ENCODE results near the gene RPS19BP1.

Gene RPS19BP1, protein sequence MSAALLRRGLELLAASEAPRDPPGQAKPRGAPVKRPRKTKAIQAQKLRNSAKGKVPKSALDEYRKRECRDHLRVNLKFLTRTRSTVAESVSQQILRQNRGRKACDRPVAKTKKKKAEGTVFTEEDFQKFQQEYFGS

GRCh38 chr22:39532215-39533073 lies at the start of gene RPS19BP1:
Gene RPS19BP1 (minus strand): TSS chr22:39532748. CDS start chr22:39532738, 10 bp downstream.
- peak; percentile 100 for DNase-seq

- DNase-seq: no peak
These were observed 48.8 kb upstream of the RPS19BP1 start for GRCh38 chr22:39581303-39581702.

DNA sequence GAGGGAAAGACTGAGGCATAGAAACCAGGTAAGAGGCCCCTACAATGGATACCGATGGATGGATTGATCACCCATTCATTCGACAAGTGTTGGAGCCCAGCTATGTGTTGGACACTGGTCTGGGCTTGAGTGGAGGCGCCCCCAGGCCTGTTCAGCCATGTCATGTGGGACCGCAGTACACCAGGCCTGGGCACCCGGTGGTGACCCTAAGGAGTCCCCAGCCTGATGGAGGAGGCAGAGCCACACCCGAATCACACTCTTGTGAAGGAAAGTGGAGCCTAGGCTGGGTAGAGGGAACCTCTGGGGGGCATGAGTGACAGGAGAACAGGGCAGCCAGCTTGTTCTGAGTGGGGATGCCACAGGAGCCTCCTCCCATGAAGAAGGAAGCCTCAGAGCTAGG lies 48.2 kb upstream of the RPS19BP1 start:
- DNase-seq: no peak

GRCh38 chr22:39580006-39580441 lies 47.5 kb upstream of the RPS19BP1 start:
- no peak for DNase-seq

DNA sequence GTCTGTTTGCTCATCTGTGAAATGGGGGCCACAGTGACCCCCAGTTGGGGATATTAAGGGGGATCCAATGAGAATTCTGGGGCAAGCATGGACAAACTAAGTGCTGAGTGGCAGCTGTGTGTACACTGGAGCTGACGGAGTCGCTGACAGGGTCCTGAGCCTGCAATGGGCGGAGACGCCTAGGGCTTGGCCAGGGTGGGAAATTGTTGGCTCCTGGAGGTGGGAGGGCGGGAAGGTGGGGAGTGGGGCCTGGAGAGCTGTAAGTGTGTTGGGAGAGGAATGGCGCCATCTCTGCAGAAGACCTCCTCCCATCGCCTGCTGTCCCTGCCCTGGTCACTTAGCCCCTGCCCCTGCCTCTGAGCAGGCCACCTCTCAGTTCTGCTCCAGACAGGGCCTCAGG lies 45.4 kb upstream of the RPS19BP1 start:
- DNase-seq: no peak

DNA sequence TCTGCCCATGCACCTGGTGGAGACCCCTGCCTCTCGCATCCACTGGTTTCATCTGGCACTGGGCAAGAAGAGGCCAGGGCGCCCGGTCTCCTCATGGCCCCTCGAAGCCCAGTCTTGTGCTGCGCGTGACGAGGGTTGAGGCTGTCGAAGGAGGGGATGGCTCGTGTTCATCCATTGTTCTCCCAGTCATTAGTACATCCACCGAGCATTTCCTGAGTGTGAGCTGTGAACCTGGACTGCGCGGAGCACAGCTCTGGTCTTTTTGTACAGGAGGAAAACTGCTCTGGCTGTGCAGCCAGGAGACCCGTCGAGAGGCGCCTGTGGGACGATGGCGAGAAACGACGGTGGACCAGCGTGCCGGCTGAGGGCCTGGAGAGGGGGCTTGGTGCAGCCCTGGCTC lies 44.8 kb upstream of the RPS19BP1 start:
- DNase-seq: no peak

DNA sequence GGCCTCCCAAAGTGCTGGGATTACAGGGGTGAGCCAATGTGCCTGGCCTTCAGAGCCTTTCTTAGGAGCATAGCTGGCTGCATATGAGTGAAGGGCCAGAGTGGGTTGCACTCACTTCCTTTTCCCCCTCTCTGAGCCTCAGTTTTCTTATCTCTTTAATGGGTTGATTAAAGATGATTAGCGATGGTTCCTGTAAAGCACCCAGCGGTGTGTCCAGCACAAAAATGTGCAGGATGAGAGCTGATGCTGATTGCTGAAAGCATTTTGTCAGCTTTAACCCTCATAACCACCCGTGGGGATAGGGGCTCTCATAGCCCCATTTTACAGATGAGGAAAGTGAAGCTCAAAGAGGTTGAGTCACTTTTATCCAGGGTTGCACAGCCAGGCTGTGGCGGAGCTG lies 43.5 kb upstream of the RPS19BP1 start:
- no peak for DNase-seq

DNA sequence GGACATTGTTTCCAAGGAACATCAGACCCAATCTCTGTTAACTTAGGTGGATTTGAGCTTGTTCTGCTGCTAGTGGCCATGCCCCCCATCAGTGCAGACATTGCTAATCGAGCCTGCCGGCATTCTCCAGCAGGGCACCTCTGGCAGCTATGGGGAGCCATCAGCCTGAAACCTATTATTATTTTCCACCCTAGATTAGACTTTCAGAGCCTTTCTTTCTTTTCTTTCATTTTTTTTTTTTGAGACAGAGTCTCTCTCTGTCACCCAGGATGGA lies 42.9 kb upstream of the RPS19BP1 start:
- no peak for DNase-seq

GRCh38 chr22:39574779-39575551 lies 42.4 kb upstream of the RPS19BP1 start:
- DNase-seq: no peak

DNA sequence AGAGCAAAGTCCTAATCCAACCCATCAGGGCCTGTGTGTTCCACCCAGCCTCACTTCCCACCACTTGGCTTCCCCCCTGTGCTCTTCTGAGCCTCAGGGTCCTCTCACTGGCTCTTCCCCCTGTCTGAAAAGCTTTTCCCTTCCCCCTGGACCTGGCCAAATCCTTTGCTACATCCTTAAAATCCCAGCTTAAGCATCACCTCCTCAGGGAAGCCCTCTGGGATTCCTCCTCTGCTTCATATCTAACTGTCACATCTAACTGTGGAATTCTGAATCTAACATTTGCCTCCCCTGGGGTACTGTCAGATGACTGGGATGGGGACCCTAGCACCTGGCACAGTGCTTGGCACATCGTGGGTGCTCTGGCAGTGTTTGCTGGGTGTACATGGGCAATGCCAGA lies 39.0 kb upstream of the RPS19BP1 start:
- DNase-seq: no peak

- DNase-seq: no peak
These were observed 38.1 kb upstream of the RPS19BP1 start, which contains the start of gene CACNA1I for GRCh38 chr22:39570665-39571064. Gene CACNA1I (plus strand): TSS chr22:39570753. CDS start chr22:39570753, 0 bp downstream.

GRCh38 chr22:39570226-39570625 lies 37.7 kb upstream of the RPS19BP1 start:
- no peak for DNase-seq

- no peak for DNase-seq
These were observed 36.5 kb upstream of the RPS19BP1 start for GRCh38 chr22:39569066-39569465.

- no peak for DNase-seq
These were observed 35.9 kb upstream of the RPS19BP1 start for GRCh38 chr22:39568278-39568981.

DNA sequence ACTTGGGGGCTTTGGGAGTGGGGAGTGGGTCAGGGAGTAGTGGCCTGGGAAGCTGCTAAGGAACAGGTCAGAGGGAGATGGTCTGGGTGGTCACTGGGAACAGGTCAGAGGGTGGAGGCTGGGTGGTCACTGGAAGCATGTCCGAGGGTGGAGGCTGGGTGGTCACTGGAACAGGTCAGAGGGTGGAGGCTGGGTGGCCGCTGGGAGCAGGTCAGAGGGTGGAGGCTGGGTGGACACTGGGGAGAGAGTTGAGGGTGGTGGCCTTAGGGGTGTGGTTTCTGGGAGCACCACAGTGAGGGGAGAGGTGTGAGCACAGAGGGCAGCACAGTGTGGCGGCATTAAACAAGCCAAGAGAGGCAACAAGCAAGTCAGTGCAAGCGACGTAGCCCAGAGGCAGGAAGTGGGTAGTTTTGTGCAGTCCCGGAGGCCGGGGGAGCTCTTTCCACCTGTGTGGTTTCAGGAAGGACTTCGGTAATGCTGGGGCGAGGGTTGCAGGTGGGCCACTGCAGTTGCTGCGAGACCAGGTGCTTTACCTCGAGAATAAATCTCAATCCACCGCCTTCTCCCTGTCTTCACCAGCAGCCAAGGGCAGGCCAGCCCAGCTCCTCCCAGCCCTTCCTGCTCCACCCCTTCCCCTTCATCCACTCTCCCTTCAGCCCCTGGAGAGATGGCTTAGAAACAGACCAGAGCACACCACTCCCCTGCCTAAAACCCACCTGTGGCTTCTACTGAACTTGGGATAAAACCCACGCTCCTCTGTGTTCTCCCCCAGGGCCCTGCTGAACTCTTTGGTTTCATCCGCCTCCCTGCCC lies 34.8 kb upstream of the RPS19BP1 start:
- no peak for DNase-seq

DNA sequence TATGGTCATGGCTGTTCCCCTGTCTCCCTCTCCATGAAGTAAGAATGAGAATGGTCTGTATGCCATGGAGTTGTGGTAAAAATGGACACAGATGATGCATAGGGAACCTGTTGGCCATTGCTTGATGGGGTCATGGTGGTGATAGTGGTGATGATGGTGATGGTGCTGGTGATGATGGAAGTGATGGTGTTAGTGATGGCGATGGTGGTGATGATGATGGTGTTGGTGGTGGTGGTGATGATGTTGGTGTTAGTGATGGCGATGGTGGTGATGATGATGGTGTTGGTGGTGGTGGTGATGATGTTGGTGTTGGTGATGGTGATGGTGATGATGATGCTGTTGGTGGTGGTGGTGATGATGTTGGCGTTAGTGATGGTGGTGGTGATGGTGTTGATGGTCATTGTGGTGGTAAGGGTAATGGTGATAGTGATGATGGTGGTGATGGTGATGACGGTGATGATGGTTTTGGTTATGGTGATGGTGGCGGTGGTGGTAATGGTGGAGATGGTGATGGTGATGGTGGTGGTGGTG lies 32.9 kb upstream of the RPS19BP1 start:
- DNase-seq: no peak

- DNase-seq: no peak
These were observed 31.3 kb upstream of the RPS19BP1 start for GRCh38 chr22:39563571-39564428.

GRCh38 chr22:39562839-39563489 lies 30.4 kb upstream of the RPS19BP1 start:
- DNase-seq: no peak

DNA sequence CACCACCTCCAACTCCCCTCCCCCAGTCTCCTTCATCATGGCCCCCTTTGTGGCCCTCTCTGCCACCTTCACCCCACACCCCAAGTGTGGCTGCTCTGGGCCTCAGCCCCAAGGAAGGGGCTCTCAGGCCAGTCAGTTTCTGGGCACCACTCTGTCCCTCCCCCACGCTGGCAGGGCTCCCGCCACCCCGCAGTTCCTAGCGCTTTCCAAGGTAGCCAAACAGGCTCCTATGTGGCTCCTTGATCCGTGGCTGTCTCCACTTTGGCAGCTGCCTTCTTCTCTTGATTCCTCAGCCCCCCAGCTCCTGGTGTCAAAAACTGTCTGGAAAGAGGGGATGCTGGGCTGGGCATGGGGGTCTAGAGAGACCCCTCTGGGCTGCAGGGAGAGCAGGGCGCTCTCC lies 27.6 kb upstream of the RPS19BP1 start:
- DNase-seq: no peak

DNA sequence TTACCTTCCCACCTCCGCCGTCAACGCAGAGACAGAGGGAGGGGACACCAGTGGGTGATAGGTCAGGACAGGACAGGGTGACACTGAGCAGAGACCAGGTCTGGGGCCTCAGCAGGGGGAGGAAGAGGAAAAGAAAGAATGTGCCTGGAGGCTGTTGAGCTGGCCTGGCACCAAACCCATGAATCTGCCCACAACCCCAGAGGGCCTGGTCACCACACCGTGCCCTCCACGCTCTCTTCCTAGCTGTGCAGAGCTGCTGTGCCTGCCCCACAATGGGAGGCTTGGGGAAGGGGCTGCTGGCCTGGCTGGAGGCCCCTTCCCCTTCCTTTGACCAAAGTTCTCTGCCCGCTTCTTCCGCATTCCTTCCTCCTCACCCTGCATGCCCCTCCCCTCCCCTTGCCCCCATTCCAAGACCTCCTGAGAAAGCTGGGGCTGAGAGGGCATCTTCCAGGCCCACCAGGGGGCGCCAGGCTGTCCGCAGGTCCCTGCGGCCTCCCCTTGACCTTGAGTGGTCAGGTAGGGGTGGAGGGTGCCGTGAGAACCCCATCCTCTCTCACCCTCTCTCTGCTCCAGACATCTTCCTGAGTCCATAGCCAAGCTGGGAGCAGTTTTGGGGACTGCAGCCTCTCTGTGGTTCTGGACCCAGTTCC lies 27.0 kb upstream of the RPS19BP1 start:
- DNase-seq: no peak
